DOHH2 (cell line): ENCODE measurements around the gene CACNA1D.

Source experiments
- H3F3A ChIP-seq: fragments of 200-600 bp; sonication (generic), shearing (Covaris generic); 2 replicates; pipeline ENCODE4 v1.6.0; 2016; ENCODE audit warnings: antibody characterized with exemption, mild to moderate bottlenecking; ENCODE audit not compliant: control insufficient read depth, insufficient read depth
- H3K27ac ChIP-seq: fragments of 200-600 bp; sonication (generic); 2 replicates; pipeline ENCODE4 v1.5.1; 2014; ENCODE audit warnings: low read depth, mild to moderate bottlenecking, low read length, moderate library complexity
- H3K27me3 ChIP-seq: fragments of 200-600 bp; sonication (generic); 2 replicates; pipeline ENCODE4 v1.6.1; 2014; ENCODE audit warnings: mild to moderate bottlenecking, low read length, mixed read lengths; ENCODE audit not compliant: control insufficient read depth
- H3K36me3 ChIP-seq: fragments of 200-600 bp; sonication (generic); 2 replicates; pipeline ENCODE4 v1.6.1; 2014; ENCODE audit warnings: mild to moderate bottlenecking, low read length, moderate library complexity, mixed read lengths; ENCODE audit not compliant: control insufficient read depth
- H3K4me1 ChIP-seq: fragments of 200-600 bp; sonication (generic); 2 replicates; pipeline ENCODE4 v1.6.1; 2014; ENCODE audit warnings: mild to moderate bottlenecking, low read length, mixed read lengths; ENCODE audit not compliant: control insufficient read depth
- H3K4me2 ChIP-seq: fragments of 200-600 bp; sonication (generic); 2 replicates; pipeline ENCODE4 v1.6.0; 2014; ENCODE audit warnings: mild to moderate bottlenecking, low read length, moderate library complexity
- H3K4me3 ChIP-seq: fragments of 200-600 bp; sonication (generic); 2 replicates; pipeline ENCODE4 v1.5.1; 2014; ENCODE audit warnings: mild to moderate bottlenecking, low read length, mixed read lengths
- H3K79me2 ChIP-seq: fragments of 200-600 bp; sonication (generic); 2 replicates; pipeline ENCODE4 v1.6.1; 2014; ENCODE audit warnings: mild to moderate bottlenecking, low read length, mixed read lengths; ENCODE audit not compliant: control insufficient read depth
- H3K9me2 ChIP-seq: fragments of 200-600 bp; sonication (generic); replicated peaks from 2 replicates; pipeline ENCODE4 v1.6.1; 2014; ENCODE audit warnings: mild to moderate bottlenecking, low read length, mixed read lengths; ENCODE audit not compliant: control insufficient read depth
- H3K9me3 ChIP-seq: fragments of 200-600 bp; sonication (generic); 2 replicates; pipeline ENCODE4 v1.6.1; 2014; ENCODE audit warnings: antibody characterized with exemption, low read length, mixed read lengths; ENCODE audit not compliant: control insufficient read depth, insufficient read depth
- H4K20me1 ChIP-seq: fragments of 200-600 bp; sonication (generic); 2 replicates; pipeline ENCODE4 v1.6.0; 2014; ENCODE audit warnings: low read depth, mild to moderate bottlenecking, antibody characterized with exemption, low read length, moderate library complexity; ENCODE audit not compliant: control insufficient read depth, insufficient read depth
- CTCF ChIP-seq: fragments of 200-600 bp; sonication (generic); IDR thresholded peaks from one replicate; pipeline ENCODE4 v1.5.1; 2014; ENCODE audit warnings: antibody characterized with exemption, mild to moderate bottlenecking, low read depth, low read length; ENCODE audit not compliant: poor library complexity, severe bottlenecking
- EZH2phosphoT487 ChIP-seq: fragments of 200-600 bp; sonication (generic); IDR thresholded peaks from 2 replicates; pipeline ENCODE4 v1.6.1; 2017; ENCODE audit warnings: borderline replicate concordance, mild to moderate bottlenecking, antibody characterized with exemption, low read length, moderate library complexity, mixed read lengths

The CACNA1D gene

GRCh38 chr3:53777468-53777867, 283.1 kb downstream of the CACNA1D start:
- H3K4me3 ChIP-seq = no peak overlapping the region
- H3K4me2 ChIP-seq = no peak overlapping the region
- no peaks in the 10 kb centered on the region for H4K20me1 ChIP-seq
- H3F3A ChIP-seq = no peaks in the 10 kb centered on the region
- no peak for TF ChIP-seq CTCF
- TF ChIP-seq EZH2phosphoT487 = no peak
- no peaks in the 10 kb centered on the region for H3K4me1 ChIP-seq
- H3K27me3 ChIP-seq = peaks cover 10% of the 10 kb centered on the region; the same call in 1 of the 2 replicates
- H3K9me2 ChIP-seq = no peaks in the 10 kb centered on the region
- H3K27ac ChIP-seq = no peak overlapping the region
- no peaks in the 10 kb centered on the region for H3K79me2 ChIP-seq
- no peaks in the 10 kb centered on the region for H3K36me3 ChIP-seq
- H3K9me3 ChIP-seq = no peaks in the 10 kb centered on the region

GRCh38 chr3:53778153-53778552, 283.7 kb downstream of the CACNA1D start:
- Histone ChIP-seq H3K79me2 (no peaks in the 10 kb centered on the region), H3K36me3 (no peaks in the 10 kb centered on the region), H3K27ac (no peak overlapping the region), H3K27me3 (peaks cover 10% of the 10 kb centered on the region; the same call in 1 of the 2 replicates), H3K4me1 (no peaks in the 10 kb centered on the region), H3K4me2 (no peak overlapping the region), H3K9me3 (no peaks in the 10 kb centered on the region), H3K9me2 (no peaks in the 10 kb centered on the region), H3K4me3 (no peak overlapping the region), H4K20me1 (no peaks in the 10 kb centered on the region), H3F3A (no peaks in the 10 kb centered on the region)
- no peak for TF ChIP-seq EZH2phosphoT487
- TF ChIP-seq CTCF = no peak

GRCh38 chr3:53780171-53780570, 285.8 kb downstream of the CACNA1D start:
- Histone ChIP-seq H4K20me1 (no peaks in the 10 kb centered on the region), H3K4me2 (no peak overlapping the region), H3K79me2 (no peaks in the 10 kb centered on the region), H3K4me3 (no peak overlapping the region), H3K27ac (no peak overlapping the region), H3F3A (no peaks in the 10 kb centered on the region), H3K36me3 (no peaks in the 10 kb centered on the region), H3K9me2 (no peaks in the 10 kb centered on the region), H3K9me3 (no peaks in the 10 kb centered on the region), H3K27me3 (no peaks in the 10 kb centered on the region; the same call in 1 of the 2 replicates), H3K4me1 (no peaks in the 10 kb centered on the region)
- TF ChIP-seq EZH2phosphoT487 = no peak
- TF ChIP-seq CTCF = no peak

GRCh38 chr3:53780806-53781205, 286.4 kb downstream of the CACNA1D start:
- no peaks in the 10 kb centered on the region for H3K79me2 ChIP-seq
- no peak overlapping the region for H3K4me2 ChIP-seq
- no peaks in the 10 kb centered on the region for H3F3A ChIP-seq
- no peaks in the 10 kb centered on the region for H3K9me3 ChIP-seq
- no peak overlapping the region for H3K27ac ChIP-seq
- no peaks in the 10 kb centered on the region for H4K20me1 ChIP-seq
- no peak for TF ChIP-seq CTCF
- no peak for TF ChIP-seq EZH2phosphoT487
- no peak overlapping the region for H3K4me3 ChIP-seq
- H3K9me2 ChIP-seq = no peaks in the 10 kb centered on the region
- no peaks in the 10 kb centered on the region for H3K36me3 ChIP-seq
- no peaks in the 10 kb centered on the region; the same call in 1 of the 2 replicates for H3K27me3 ChIP-seq
- H3K4me1 ChIP-seq = no peaks in the 10 kb centered on the region
